NCI-H1436 treated with DMSO at 0.1 percent for 48 hours (cell line): Measurements from ENCODE around the gene BAIAP2.

ENCODE experiments used
- DNase-seq: peaks from one replicate; lab custom pipeline; 2025; lab: John Stamatoyannopoulos, UW

The BAIAP2 gene

DNA sequence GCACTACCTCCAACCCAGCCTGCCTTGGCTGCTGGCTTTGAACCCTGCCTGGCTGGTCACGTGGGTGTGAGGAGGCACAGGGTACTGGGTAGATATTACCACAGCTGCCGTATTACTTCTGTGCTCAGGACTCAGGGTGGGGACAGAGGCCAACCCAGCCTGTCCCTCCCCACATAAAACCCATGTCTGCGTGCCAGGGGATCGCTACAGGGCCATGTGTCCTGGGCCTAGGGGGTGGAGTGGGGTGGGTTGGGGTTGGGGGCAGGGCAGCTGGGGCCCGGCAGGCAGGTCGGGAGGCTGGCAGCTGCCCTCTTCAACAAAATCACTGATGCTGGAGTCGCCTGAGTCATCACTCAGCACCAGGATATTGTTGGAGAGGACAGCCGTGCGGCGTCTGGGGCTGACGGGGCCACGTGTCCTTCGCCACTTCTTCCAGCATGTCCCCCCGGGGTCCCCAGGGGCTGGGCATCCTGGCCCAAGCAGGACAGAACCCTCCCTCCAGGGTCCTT is 90.7 kb downstream of the BAIAP2 start:
- DNase-seq = no peak

DNA sequence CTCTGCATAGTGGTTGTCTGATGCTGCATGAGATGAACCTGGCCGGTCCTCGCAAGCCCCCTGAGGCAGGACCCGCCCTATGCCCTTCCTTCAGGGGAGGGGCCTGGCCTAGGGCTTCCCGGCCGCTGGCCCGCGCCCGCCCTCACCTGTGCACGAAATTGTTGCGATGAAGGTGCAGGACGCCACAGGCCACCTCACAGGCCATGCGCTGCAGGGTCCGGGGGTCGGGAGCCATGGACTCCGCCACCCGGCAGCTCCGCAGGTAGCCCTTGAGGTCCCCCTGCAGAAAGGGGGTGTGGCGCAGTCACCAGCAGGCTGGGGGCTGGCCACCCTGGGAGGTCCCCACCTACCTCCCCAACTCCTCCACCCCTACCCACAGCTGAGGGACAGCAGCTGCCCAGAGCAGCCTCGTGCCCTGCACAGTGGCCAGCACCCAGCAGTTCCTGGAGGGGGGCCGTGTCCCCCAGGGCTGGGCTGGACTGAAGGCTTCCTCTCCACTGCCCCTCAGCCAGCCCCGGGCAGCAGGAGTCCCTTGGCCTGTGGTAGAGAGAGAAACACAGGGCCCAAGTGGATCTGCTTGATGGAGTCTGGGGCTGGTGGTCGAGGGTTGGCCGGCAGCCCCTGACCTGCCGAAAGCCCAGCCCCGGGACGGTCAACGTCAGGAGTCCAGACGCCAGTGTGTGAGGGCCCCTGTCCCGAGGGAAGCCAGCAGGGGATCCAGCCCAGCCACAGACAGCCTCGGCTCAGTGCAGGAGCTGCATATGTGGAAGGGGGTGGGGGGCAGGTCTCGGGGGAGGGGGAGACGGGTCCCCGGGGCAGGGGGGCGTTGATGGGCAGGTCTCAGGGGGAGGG is 91.6 kb downstream of the BAIAP2 start:
- no peak for DNase-seq

DNA sequence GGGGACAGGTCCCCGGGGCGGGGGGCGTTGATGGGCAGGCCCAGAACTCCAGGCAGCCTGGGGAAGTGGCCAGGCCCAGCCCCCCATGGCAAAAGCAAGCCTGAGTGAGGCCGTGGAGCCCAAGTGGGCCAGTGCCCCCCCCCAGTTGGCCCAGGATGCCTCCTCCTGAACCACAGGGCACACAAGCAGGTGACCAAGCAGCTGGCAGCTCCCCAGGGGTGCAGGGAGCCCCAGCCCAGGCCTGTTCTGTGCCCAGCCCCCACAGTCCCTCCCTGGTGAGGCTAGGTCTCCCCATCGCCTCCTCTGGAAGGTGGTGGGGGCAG is 92.1 kb downstream of the BAIAP2 start:
- DNase-seq = no peak

DNA sequence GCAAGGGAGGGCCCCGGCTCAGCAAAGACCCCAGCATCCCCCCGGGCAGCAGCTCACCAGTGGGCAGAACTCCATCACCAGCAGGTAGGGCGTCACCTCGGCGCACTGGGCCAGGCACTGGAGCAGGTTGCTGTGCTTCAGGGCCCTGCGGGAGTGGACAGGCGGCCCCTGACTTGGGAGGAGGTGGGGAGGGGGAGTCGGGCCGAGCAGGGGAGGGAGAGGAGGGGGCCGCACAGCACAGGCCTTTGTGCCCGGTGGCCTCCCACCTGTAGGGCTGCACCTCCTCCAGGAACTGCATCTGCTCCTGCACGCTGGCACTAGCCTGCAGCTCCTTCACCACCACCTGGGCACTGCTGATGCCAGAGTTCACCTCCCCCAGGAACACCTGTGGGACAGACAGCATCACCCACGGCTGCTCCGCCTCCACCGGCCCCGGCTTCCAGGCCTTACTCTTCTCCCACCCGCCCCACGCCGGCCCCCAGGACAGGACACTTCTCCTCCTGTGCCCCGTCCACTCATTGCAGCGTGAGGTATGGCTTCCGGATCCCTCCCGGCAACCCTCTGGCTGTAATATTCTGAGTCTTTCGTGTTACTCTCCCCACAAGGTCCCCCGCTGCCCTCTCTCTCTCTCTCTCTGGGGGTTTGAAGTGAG is 92.7 kb downstream of the BAIAP2 start:
- DNase-seq = no peak

DNA sequence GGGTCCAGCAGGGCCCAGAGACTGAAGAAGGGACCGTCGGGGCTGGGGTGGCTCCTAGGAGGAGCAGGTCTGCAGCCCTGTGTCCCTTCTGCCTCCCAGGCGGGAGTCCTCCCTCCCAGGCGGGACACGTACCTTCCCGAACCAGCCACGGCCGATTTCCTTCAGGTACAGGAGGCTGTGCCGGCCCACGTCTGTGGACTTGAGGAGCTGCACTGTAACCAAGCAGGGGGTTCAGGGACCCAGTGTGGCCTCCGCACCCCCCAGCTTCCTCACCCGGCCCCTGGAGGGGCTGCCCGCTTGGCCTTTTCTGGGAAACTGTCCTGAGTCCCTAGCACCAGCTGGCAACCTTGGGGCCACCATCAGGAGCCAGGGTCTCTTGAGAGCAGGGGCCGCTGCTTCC is 93.4 kb downstream of the BAIAP2 start:
- no peak for DNase-seq

DNA sequence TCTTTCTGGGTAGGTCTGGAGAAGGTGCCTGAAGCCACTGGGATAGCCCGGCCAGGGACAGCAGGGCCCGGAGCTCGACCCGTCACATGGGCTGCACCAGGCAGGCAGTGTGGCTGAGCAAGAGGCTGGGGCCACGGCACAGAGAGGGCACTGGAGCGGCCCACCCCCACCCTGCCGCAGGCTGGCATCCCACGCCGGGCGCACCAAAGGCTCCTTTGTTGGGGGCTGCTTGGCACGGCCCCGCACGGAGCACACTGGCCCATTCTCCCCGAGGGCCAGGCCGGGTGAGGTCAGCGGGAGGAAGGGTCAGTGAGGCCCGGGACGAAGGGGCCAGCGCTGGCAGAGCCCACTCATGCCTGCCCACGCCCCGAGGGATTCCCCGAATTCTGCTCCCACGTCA is 93.8 kb downstream of the BAIAP2 start:
- DNase-seq = no peak

DNA sequence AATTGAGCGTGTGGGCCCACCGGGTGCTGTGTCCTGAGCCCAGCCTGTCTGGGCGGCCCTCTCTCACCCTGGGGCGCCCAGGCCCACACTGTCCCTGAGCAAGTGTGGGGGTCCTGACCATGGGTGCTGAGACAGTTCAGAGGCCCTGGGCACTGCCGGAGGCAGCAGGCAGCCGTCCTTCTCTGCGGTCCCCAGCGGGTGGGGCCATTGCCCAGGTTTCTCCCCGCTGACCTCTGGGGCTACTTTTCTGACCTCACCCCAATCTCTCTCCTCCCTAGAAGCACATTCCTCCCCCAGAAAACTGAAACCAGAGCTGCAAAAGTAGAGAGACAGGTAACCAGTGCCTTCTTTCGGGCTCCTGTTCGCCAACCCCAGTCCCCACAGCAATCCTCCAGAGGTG is 94.3 kb downstream of the BAIAP2 start:
- DNase-seq = no peak

DNA sequence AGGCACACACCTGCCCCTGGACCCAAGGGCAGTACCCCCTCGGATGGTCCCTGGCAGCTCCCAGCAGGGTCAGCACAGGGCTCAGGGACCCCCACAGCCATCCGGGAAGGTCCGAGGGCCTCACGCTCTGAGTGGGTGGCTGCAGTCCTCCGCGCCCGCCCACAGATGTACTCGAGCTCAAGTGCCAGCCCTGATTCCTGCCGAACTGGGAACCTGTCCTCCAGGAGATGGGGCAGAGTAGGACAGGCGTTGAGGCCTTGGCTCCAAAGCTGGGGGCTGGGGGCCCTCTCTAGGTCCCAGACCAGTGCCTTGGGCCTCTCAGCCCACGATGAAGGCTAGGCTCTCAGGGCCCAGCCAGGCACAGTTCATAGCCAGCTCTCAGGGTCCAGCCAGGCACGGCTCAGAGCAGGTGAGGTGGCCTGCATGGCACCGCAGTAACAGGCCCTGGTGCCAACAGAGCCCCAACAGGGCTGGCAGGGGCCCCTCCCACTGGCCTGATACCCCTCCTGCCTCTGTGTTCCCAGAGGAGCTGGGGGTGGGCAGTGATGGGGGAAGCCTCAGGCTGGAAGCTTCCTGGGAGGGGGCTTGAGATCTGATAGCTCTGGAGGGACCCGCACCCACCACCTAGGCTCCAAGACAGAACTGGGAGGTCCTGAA is 94.9 kb downstream of the BAIAP2 start:
- no peak for DNase-seq

DNA sequence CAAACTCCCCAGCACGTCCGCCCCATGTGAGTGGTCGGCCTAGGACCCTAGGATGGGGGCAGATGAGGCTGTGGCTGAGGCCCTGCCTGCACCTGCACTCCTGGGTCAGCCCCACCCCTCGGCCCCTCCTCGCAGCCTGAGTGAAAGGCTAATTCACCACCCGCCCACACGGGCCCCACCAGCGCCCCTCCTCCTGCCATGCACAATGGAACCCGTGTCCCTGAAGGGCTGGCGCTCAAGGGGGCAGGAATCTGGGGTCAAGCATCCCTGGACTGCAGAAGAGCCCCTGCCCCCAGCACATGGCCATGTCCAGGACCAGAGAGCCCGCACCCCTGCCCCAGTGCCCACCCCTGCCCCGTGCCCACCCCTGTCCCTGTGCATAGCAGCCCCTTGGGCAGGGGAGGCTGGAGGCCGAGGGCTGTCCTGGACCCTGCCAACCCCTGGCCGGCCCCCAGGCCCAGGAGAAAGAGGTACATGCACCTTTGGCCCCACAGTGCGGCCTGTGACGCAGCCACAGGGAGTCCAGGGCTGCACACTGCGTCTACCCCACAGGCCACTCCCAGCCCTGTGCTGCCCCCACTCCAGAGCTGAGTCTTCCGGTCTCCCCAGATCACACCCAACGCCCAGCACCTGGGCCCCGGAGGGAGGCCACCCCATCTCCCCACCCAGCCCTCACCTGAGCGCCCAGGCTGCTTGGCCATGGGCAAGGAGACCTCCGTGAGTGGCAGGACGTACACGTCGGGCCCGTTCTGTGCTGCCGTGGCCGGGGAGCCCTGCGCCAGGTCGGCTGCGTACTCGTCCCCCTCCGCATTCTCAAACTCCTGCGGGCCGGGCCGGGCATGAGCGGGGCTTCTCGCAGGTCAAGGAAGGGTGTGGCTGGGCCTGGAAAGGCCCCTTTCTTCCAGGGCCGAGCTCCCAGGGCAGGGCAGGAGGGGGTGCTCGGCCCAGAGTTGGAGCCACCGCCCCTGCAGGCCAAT is 95.7 kb downstream of the BAIAP2 start:
- no peak for DNase-seq

DNA sequence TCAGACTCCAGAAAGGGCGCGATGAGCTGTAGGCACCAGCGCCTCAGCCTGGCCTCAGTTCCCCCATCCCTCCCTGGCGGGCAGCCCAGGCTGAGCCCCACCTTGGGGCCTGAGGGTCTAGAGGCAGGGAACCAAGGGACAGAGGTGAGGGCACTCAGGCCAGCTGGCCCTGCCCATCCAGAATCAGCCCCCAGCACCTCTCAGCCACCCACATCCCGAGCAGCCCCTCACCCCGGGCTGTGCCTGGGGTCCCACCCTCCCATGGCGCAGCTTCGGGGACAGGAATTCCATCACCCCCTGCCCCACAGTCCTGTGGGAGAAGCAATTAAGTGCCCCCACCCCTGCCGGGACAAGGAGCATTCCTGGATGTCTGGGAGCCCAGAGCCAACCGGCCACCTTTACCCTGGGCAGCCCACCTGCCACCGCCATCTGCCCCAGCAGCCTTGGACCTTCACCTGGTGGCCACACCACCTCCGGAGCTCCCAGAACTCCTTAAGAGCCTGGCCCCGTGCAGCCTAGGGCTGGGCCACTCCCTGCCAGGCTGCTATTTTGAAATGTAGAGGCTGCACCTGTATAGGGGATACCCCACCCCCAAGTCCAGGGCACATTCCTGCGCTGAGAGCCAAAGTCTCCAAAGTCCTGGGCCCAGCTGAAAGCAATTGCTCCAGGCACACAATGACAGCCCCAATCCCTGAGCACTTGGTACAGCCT is 96.7 kb downstream of the BAIAP2 start:
- DNase-seq = no peak

DNA sequence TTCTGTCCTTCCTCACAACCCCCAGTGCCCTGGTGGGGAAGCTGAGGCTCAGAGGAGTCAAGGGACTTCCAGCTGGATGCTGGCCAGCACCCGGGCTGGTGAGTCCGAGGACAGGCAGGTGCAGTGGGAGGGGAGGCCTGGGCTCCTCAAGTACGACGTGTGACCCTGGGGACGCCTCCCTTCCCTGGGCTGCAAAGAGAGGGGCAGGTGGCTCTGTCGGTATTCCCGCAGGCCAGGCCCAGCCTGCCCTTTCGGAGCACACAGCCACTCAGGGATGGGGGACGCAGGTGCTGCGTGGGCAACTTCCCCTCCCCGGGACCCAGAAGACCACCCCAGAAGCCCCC is 97.2 kb downstream of the BAIAP2 start:
- no peak for DNase-seq

DNA sequence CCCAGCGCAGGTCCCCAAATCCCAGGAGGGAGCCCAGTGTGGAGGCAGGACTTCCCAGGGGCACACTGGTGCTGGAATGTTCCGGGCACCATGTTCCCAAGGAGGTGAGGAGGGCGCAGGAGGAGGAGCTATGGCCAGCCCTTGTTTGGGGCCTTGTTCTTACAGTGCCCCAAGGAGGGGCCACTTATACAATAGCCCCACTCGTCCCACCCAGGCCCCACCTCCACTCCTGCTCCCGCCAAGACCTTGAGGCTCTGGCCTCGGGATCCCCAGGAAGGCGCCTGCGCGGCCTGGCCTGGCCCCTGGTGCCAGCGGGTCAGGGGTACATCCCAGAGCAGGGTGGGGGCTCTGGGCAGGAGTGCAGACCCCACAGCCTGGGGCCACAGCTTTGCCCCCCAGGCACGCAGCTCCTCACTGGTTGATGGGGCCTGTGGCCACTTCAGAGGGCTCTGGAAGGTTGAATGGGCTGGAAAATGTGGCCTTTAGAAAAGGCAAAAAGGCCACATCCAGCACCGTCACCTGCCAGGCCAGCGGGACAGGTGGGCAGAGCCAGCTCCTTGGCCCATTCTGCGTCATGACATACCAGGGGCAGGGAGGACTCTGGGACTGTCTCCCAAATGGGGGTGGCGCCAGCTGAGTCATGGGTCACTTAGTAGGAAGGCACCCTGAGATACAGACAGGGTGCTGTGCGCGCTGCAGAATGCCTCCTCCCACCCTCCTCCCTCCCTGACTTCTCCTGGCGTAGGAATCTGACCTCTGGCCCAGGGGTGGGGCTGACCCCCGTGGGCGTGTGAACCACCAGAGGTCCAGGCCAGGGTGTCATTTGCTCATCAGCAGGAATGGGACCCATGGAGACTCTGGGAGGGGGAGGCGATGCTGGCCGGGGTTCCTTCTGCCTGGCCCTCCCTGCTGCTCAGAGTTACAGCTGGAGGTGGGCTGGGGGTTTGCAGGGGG is 98.1 kb downstream of the BAIAP2 start:
- DNase-seq = no peak

DNA sequence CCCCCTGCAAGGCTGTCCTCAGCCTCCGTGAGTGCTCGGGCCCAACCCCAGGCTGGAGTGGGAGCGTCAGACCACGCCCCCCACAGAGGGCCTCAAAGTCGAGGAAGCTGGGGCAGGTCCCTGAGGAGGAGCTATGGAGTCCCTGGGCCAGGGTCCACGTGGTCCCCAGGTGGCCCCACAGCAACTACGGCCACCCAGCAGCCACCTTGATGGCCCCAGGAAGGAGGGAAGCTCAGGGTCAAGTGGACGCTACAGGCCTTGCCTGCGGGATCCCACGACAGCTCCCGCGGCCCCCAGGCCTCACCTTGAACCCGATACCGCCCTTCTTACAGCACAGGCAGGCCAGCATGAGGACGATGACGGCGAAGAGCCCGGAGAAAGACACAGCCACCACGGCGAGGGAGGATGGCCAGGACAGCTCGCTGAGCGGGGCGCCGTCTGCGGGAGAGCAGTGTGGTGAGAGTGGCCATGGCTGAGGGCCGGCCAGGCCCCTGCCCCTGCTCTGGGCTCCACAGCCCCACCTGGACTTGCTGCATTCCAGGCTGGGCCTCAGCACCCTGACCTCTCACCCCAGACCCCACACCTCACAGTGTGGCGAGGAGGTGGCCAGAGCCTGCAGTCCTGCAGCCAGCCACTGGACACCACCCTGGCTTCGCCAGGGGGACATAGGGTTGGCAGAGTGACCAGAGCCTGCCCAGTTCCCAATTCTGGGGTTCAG is 99.3 kb downstream of the BAIAP2 start:
- DNase-seq = no peak

DNA sequence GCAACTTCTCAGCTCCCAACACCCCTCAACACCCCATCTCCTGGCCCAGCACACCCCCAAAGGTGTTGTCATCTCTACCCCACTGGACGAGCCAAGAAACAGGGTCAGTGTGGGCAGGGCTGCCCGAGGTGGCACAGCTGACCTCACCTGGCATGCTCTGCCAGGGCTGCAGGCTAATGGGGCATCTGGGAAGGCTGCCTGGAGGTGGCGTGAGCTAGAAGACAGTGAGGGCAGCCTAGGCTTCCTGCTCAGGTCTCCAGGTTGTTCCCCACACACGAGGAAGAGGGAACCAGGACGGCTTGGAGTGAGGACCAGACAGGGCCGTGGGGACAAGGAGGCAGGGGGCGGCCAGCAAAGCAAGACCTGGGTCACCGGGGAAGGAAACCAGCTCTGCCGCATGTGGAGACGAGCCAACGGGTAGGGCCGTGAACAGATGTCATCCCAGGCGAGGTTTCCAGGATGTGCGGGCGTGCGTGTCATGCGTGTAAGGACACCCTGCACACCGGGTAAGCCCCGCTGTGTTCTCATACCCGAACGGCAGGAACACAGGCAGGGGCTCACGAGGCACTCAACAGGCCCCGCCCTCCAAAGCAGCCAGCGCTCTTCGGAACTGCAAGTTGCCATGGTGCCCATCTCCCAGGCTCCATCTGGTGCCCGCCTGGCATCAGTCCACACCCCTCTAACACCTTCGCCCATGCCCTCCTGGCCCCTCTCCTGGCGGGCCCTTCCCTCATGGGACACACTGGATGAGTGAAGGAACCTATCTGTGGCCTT is 100.7 kb downstream of the BAIAP2 start:
- peak; percentile 74 for DNase-seq

DNA sequence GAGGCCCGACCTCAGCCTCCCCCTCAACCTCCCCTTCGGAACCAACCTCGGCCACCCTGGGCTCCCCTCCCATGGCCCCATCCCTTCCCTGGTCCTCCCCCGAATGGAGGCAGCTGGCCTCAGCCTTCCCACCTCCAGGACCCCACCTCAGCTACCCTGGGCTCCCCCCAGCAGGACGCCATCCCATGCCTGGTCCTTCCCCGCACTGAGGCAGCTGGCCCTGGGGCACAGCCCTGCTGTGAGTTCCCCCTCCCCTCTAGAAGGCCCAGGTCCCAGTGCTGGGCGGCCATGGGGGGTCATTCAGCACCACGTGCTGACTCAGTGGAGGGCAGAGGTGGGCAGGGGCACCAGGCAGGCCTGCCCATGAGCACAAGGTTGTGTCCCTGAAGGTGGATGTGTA is 101.4 kb downstream of the BAIAP2 start:
- DNase-seq = no peak

DNA sequence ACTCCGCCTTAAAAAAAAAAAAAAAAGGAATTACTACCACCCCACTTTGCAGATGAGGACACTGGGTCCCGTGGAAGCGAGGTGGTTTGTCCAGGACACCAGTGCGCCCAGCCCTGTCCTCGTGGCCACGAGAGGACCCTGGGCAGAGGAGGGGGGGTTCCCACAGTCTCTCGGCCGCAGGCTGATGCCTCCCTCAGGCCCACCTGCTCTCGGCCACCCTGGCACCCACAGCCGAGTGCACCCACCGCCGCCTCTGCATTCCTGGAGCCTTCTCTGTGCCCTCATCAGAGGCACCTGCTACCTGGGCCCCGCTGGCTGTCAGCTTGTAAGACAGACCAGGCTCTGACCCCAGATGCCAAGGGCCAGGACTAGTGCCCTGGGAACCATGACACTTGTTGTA is 102.3 kb downstream of the BAIAP2 start:
- no peak for DNase-seq

DNA sequence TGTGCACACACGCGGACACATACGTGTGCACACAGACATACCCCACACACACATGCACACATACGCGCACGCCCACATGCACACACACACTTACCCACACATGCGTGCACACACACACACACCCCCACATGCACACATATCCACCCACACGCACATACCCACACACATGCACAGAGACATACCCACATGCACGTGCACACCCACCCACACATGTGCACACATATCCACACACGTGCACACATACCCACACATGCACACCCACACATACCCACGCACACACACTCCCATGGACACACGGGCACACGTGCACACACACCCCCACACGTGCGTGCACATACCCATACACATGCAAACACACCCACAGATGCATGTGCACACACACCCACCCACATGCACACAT is 103.1 kb downstream of the BAIAP2 start:
- no peak for DNase-seq

DNA sequence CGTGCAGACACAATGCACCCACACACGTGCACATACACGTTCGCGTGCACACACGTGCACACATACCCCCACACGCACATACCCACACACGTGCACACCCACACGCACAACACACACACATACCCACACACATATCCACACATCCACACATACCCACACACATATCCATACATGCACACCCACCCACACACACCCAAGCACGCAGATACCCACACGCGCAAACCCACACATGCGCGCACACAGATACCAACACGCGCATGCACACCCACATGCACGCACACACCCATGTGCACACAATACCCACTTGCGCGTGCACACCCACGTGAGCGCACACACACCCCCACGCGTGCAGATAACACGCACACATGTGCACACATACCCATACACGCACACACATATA is 103.5 kb downstream of the BAIAP2 start:
- no peak for DNase-seq

DNA sequence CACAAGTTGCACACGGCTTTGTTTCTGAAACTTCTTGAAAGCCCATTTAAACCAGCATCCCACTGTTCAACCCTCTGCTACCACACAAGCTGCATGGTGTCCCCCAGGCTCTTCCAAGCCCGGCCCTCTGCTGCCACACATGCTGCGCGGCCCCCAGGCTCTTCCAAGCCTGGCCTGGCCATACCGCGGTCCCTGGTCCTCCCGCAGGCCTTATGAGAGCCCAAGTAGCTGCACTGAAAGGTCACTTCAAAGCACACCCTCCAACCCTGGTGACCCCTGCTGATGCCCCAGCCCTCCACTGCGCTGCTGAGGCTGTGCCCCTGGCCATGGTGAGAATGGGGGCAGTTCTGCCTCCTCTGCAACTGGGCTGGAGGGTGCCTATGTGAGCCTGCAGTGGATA is 104.5 kb downstream of the BAIAP2 start:
- DNase-seq = no peak
